PC-9 (cell line): ENCODE results near the gene CIT. TPM values are rescaled to one million over a fixed set of nuclear protein-coding genes. Genes with fewer than 3 reads are reported as not detected.

Experiments
- BruUV-seq: library from RNA; stranded (reverse); fragments of 400-500 nt; replicated peaks from 2 replicates; lab custom pipeline; 2021; lab: Mats Ljungman, UMichigan
- CTCF ChIA-PET: fragments of 300-600 bp; sonication (Branson Sonifier 250); formaldehyde crosslinking; loops from one replicate; lab custom pipeline; 2022; ENCODE audit warnings: antibody characterized with exemption; lab: Charles Lee
- POLR2A ChIA-PET: fragments of 300-600 bp; sonication (Branson Sonifier 250); formaldehyde crosslinking; loops from one replicate; lab custom pipeline; 2022; ENCODE audit warnings: antibody characterized with exemption; ENCODE audit not compliant: unreplicated experiment; lab: Charles Lee
- DNase-seq, 2 experiments: peaks; one replicate each; pipeline versions ENCODE4 v3.0.0 to v3.0.0-alpha.2; 2015 to 2022; ENCODE audit warnings: mixed read lengths in 1 of 2
- H2AFZ ChIP-seq: fragments of 200-600 bp; sonication (generic); 2 replicates; pipeline ENCODE4 v1.8.1; 2017; ENCODE audit warnings: antibody characterized with exemption
- H3F3A ChIP-seq: fragments of 200-600 bp; sonication (generic); 2 replicates; pipeline ENCODE4 v1.8.1; 2017; ENCODE audit warnings: antibody characterized with exemption, mild to moderate bottlenecking, low read depth; ENCODE audit not compliant: insufficient read depth
- H3K27ac ChIP-seq: fragments of 200-600 bp; sonication (generic); 2 replicates; pipeline ENCODE4 v1.6.1; 2016; ENCODE audit warnings: mixed run types
- H3K27me3 ChIP-seq: fragments of 200-600 bp; sonication (generic); 2 replicates; pipeline ENCODE4 v1.6.1; 2016; ENCODE audit warnings: low read depth, mixed run types; ENCODE audit not compliant: insufficient read depth
- H3K36me3 ChIP-seq: fragments of 200-600 bp; sonication (generic); 2 replicates; pipeline ENCODE4 v1.6.1; 2016; ENCODE audit warnings: low read depth, mixed run types
- H3K4me1 ChIP-seq: fragments of 200-600 bp; sonication (generic); replicated peaks from 2 replicates; pipeline ENCODE4 v1.6.1; 2016; ENCODE audit warnings: mixed run types; ENCODE audit not compliant: insufficient read depth
- H3K4me2 ChIP-seq: fragments of 200-600 bp; sonication (generic); 2 replicates; pipeline ENCODE4 v1.6.1; 2017; ENCODE audit warnings: mixed run types
- H3K4me3 ChIP-seq: fragments of 200-600 bp; sonication (generic); 2 replicates; pipeline ENCODE4 v1.6.1; 2016; ENCODE audit warnings: mixed run types
- H3K79me2 ChIP-seq: fragments of 200-600 bp; sonication (generic); 2 replicates; pipeline ENCODE4 v1.6.1; 2017; ENCODE audit warnings: low read depth, mixed run types
- H3K9me2 ChIP-seq: fragments of 200-600 bp; sonication (generic); 2 replicates; pipeline ENCODE4 v1.8.1; 2017; ENCODE audit warnings: mild to moderate bottlenecking; ENCODE audit not compliant: insufficient read depth
- H3K9me3 ChIP-seq: fragments of 200-600 bp; sonication (generic); 2 replicates; pipeline ENCODE4 v1.8.1; 2016; ENCODE audit warnings: low read depth; ENCODE audit not compliant: insufficient read depth
- H4K20me1 ChIP-seq: fragments of 200-600 bp; sonication (generic); 2 replicates; pipeline ENCODE4 v1.8.1; 2017; ENCODE audit not compliant: insufficient read depth
- EZH2 ChIP-seq: fragments of 200-600 bp; sonication (generic); IDR thresholded peaks from 2 replicates; pipeline ENCODE4 v1.8.0; 2017; ENCODE audit warnings: antibody characterized with exemption, low read depth
- intact Hi-C: fragments of 100-400 bp; cut with micrococcal nuclease; formaldehyde crosslinking; loops from one replicate; pipeline ENCODE4 v1.10.0; 2022; ENCODE audit not compliant: unreplicated experiment
- total RNA-seq: library from RNA; stranded (reverse); gene quantifications from 2 replicates; pipeline ENCODE4 v1.2.3, GENCODE V29; 2021
- TF ChIP-seq, protein P1 (sequence below): fragments of 200-600 bp; sonication (generic); conservative IDR thresholded peaks from 2 replicates; pipeline ENCODE4 v1.6.1; 2017; ENCODE audit warnings: mixed run types, antibody characterized with exemption, mild to moderate bottlenecking, moderate library complexity

The CIT gene
- total RNA-seq, 1 experiment from 2014 or later = 81.8 TPM

DNA sequence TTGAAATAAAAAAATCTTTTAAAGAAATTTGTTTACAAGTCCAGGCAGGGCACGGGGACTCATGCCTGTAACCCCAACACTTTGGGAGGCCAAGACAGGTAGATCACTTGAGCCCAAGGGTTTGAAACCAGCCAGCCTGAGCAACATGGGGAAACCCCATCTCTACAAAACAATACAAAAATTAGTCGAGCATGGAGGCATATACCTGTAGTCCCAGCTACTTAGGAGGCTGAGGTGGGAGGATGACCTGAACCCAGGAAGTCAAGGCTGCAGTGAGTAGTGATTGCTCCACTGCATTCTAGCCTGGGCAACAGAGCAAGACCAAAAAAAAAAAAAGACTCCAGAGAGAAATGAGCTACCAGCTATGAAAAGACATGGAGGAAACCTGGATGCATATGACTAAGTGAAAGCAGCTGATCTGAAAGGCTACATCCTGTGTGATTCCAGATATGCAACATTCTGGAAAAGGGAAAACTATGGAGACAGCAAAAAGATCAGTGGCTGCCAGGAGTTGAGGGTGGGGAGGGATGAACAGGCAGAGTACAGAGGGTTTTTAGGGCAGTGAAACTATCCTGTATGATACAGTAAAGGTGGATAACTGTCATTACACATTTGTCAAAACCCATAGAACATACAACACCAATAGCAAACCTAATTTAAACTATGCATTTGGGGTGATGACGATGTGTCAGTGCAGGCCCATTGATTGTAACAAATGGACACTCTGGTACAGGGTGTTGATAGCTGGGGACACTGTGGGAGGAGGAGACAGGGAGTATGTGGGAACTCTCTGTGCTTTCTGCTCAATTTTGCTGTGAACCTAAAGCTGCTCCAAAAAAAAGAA lies 149.3 kb downstream of the CIT start:
- H2AFZ ChIP-seq = no peak overlapping the region
- no peak for DNase-seq
- no peak overlapping the region for H3K4me2 ChIP-seq
- no peak overlapping the region for H3K4me3 ChIP-seq
- POLR2A ChIA-PET = interaction anchor here (0.6 kb wide), 1 partner anchor 18 kb away, joined by 7 read pairs; no protein-coding TSS in a partner anchor
- H3K27me3 ChIP-seq = no peaks in the 10 kb centered on the region
- intact Hi-C loops = no loop called here
- no peaks in the 10 kb centered on the region for H3K4me1 ChIP-seq
- H3K9me2 ChIP-seq = no peaks in the 10 kb centered on the region
- H3K79me2 ChIP-seq = no peaks in the 10 kb centered on the region
- BruUV-seq = no TSS peak
- H3K36me3 ChIP-seq = no peaks in the 10 kb centered on the region
- no peaks in the 10 kb centered on the region for H3F3A ChIP-seq
- H3K9me3 ChIP-seq = no peaks in the 10 kb centered on the region
- TF ChIP-seq, protein P1, sequence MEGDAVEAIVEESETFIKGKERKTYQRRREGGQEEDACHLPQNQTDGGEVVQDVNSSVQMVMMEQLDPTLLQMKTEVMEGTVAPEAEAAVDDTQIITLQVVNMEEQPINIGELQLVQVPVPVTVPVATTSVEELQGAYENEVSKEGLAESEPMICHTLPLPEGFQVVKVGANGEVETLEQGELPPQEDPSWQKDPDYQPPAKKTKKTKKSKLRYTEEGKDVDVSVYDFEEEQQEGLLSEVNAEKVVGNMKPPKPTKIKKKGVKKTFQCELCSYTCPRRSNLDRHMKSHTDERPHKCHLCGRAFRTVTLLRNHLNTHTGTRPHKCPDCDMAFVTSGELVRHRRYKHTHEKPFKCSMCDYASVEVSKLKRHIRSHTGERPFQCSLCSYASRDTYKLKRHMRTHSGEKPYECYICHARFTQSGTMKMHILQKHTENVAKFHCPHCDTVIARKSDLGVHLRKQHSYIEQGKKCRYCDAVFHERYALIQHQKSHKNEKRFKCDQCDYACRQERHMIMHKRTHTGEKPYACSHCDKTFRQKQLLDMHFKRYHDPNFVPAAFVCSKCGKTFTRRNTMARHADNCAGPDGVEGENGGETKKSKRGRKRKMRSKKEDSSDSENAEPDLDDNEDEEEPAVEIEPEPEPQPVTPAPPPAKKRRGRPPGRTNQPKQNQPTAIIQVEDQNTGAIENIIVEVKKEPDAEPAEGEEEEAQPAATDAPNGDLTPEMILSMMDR = no peak
- TF ChIP-seq EZH2 = no peak
- CTCF ChIA-PET = interaction anchor here (0.6 kb wide), 1 partner anchor 338 kb away, joined by 3 read pairs; no protein-coding TSS in a partner anchor
- no peaks in the 10 kb centered on the region for H4K20me1 ChIP-seq
- no peak overlapping the region for H3K27ac ChIP-seq

- ChIA-PET POLR2A (no interaction called here), CTCF (no interaction called here)
- no peak for DNase-seq
- no TSS peak for BruUV-seq
- no peaks in the 10 kb centered on the region for H3K36me3 ChIP-seq
- H3K9me3 ChIP-seq = no peaks in the 10 kb centered on the region
- H3K79me2 ChIP-seq = no peaks in the 10 kb centered on the region
- H3K27ac ChIP-seq = no peak overlapping the region
- no peak for TF ChIP-seq EZH2
- TF ChIP-seq, protein P1 = no peak
- intact Hi-C loops = no loop called here
- H3K4me2 ChIP-seq = no peak overlapping the region
- H3K9me2 ChIP-seq = no peaks in the 10 kb centered on the region
- H3K4me3 ChIP-seq = no peak overlapping the region
- H3F3A ChIP-seq = no peaks in the 10 kb centered on the region
- H4K20me1 ChIP-seq = no peaks in the 10 kb centered on the region
- H2AFZ ChIP-seq = no peak overlapping the region
- no peaks in the 10 kb centered on the region for H3K4me1 ChIP-seq
- no peaks in the 10 kb centered on the region for H3K27me3 ChIP-seq
Measured at GRCh38 chr12:119725523-119725922, 151.6 kb downstream of the CIT start.

DNA sequence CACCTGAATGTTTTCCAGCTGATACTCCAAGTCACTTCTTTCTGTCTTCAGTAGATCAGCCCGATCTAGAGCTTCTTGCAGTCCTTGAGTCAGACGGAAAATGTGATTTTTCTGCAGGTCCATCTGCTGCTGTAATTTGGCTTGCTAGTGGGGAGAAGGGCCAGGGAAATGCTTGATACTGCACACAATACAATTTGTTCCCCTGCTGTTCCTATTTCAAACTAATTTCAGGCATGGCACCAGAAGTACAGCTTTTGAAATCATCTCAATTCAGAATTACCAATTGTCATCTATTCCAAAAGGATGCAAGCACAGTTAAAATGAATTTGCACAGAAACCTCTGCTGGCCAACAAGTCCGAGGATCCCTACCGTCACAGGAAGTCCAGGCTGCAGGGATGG lies 155.8 kb downstream of the CIT start:
- no peak overlapping the region for H2AFZ ChIP-seq
- peaks cover 7% of the 10 kb centered on the region for H3K4me1 ChIP-seq
- no peaks in the 10 kb centered on the region for H4K20me1 ChIP-seq
- H3K9me3 ChIP-seq = no peaks in the 10 kb centered on the region
- H3F3A ChIP-seq = peaks cover 8% of the 10 kb centered on the region
- no peak for TF ChIP-seq EZH2
- TF ChIP-seq, protein P1 = no peak
- no peaks in the 10 kb centered on the region for H3K27me3 ChIP-seq
- H3K36me3 ChIP-seq = no peaks in the 10 kb centered on the region
- no peak overlapping the region for H3K27ac ChIP-seq
- ChIA-PET CTCF (no interaction called here), POLR2A (no interaction called here)
- no TSS peak for BruUV-seq
- DNase-seq = no peak
- H3K4me3 ChIP-seq = no peak overlapping the region
- intact Hi-C loops = no loop called here
- H3K79me2 ChIP-seq = no peaks in the 10 kb centered on the region
- no peaks in the 10 kb centered on the region for H3K9me2 ChIP-seq
- no peak overlapping the region for H3K4me2 ChIP-seq
